Nephron progenitor cell (in vitro differentiated cells): ENCODE data around the gene TFDP1.

Experiments
- DNase-seq: peaks from one replicate; pipeline ENCODE4 v3.0.0; 2021
- H3K27ac Mint-ChIP-seq: 2 replicates; pipeline ENCODE4 v1.8.0; 2021; ENCODE audit warnings: mild to moderate bottlenecking, moderate library complexity, mixed read lengths
- H3K27me3 Mint-ChIP-seq: 2 replicates; pipeline ENCODE4 v1.8.0; 2021; ENCODE audit warnings: mild to moderate bottlenecking, low read depth, mixed read lengths; ENCODE audit not compliant: poor library complexity
- H3K36me3 Mint-ChIP-seq: 2 replicates; pipeline ENCODE4 v1.8.0; 2021; ENCODE audit warnings: low read depth, mixed read lengths
- H3K4me1 Mint-ChIP-seq: 2 replicates; pipeline ENCODE4 v1.8.0; 2021; ENCODE audit warnings: mixed read lengths
- H3K4me3 Mint-ChIP-seq: 2 replicates; pipeline ENCODE4 v1.8.0; 2021; ENCODE audit warnings: mild to moderate bottlenecking, moderate library complexity, mixed read lengths
- H3K9me3 Mint-ChIP-seq: 2 replicates; pipeline ENCODE4 v1.8.0; 2021; ENCODE audit warnings: mild to moderate bottlenecking, moderate library complexity, mixed read lengths
- CTCF ChIP-seq: fragments of 200-600 bp; sonication (generic); IDR thresholded peaks from 2 replicates; pipeline ENCODE4 v1.5.0; 2021; ENCODE audit warnings: antibody characterized with exemption

The TFDP1 gene

GRCh38 chr13:113656831-113657671, 72.5 kb downstream of the TFDP1 start:
- H3K27ac Mint-ChIP-seq = no peak overlapping the region
- H3K36me3 Mint-ChIP-seq = peaks cover 7% of the 10 kb centered on the region
- peaks cover 15% of the 10 kb centered on the region for H3K9me3 Mint-ChIP-seq
- H3K4me3 Mint-ChIP-seq = no peak overlapping the region
- no peak for TF ChIP-seq CTCF
- DNase-seq = no peak
- peaks cover 13% of the 10 kb centered on the region for H3K27me3 Mint-ChIP-seq
- peaks cover 27% of the 10 kb centered on the region for H3K4me1 Mint-ChIP-seq

GRCh38 chr13:113657851-113658741, 73.5 kb downstream of the TFDP1 start, which contains the start of gene ATP4B:
ATP4B (minus strand) TSS chr13:113658198; CDS start chr13:113658144, 54 bp downstream.
- H3K36me3 Mint-ChIP-seq = peaks cover 7% of the 10 kb centered on the region
- H3K27ac Mint-ChIP-seq = no peak within 1 kb of the TSS
- no peak within 1 kb of the TSS for H3K4me3 Mint-ChIP-seq
- peaks cover 20% of the 10 kb centered on the region for H3K9me3 Mint-ChIP-seq
- TF ChIP-seq CTCF = no peak
- peaks cover 27% of the 10 kb centered on the region for H3K4me1 Mint-ChIP-seq
- DNase-seq = no peak
- H3K27me3 Mint-ChIP-seq = peaks cover 16% of the 10 kb centered on the region

- TF ChIP-seq CTCF = no peak
- DNase-seq = no peak
- Mint-ChIP-seq H3K36me3 (peaks cover 7% of the 10 kb centered on the region), H3K4me1 (peaks cover 25% of the 10 kb centered on the region), H3K27ac (no peak overlapping the region), H3K27me3 (peaks cover 16% of the 10 kb centered on the region), H3K9me3 (peaks cover 23% of the 10 kb centered on the region), H3K4me3 (no peak overlapping the region)
These were observed 74.3 kb downstream of the TFDP1 start for GRCh38 chr13:113658836-113659235.

- peaks cover 7% of the 10 kb centered on the region for H3K36me3 Mint-ChIP-seq
- peaks cover 16% of the 10 kb centered on the region for H3K27me3 Mint-ChIP-seq
- no peak for DNase-seq
- TF ChIP-seq CTCF = no peak
- peaks cover 20% of the 10 kb centered on the region for H3K4me1 Mint-ChIP-seq
- H3K27ac Mint-ChIP-seq = no peak overlapping the region
- H3K9me3 Mint-ChIP-seq = peaks cover 23% of the 10 kb centered on the region
- no peak overlapping the region for H3K4me3 Mint-ChIP-seq
These were observed 74.8 kb downstream of the TFDP1 start for GRCh38 chr13:113659337-113659736.

GRCh38 chr13:113660066-113660465, 75.5 kb downstream of the TFDP1 start:
- Mint-ChIP-seq H3K4me3 (no peak overlapping the region), H3K4me1 (peaks cover 16% of the 10 kb centered on the region), H3K27me3 (peaks cover 16% of the 10 kb centered on the region), H3K27ac (no peak overlapping the region), H3K36me3 (peaks cover 7% of the 10 kb centered on the region), H3K9me3 (peaks cover 23% of the 10 kb centered on the region)
- TF ChIP-seq CTCF = no peak
- DNase-seq = no peak
